ENCODE data around the gene WDR4. TPM values are rescaled to one million over a fixed set of nuclear protein-coding genes. Genes with fewer than 3 reads are reported as not detected.
"Not testable (repeated sequence)": the region's sequence is repeated elsewhere in the genome, so short reads cannot be mapped to it uniquely, and the experiment has no call there.

The WDR4 gene
- total RNA-seq, 1 experiment from 2014 or later: 42.6 TPM

DNA sequence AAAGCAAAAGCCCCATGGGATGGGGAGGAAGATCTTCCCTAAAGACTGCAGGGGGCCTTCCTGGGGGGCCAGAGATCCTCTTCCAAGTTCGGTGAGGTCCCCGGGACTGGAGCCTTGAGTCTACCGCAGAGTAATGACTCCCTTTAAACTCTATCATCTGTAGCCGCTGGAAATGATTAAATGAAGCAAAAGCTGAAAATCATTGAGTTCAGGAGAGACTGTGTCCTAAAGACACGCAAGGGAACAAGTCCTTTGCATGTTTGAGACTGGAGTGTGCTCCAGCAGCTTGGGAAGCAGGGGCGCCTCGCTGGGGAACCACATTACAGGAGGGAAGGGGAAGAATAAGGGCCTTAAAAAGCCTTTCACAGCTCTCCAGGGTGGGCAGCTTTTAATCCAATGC is 70.2 kb downstream of the WDR4 start (continued):
- TF ChIP-seq E2F4 (CRISPR knock-in tag; IDR thresholded peaks at IDR 0.05; ENCODE audit: borderline replicate concordance, low read depth): no peak

- ChIA-PET POLR2A (no interaction called here), CTCF (interaction anchor here (1.2 kb wide), 2 partner anchors 9 to 12 kb away, joined by 3 read pairs; no protein-coding TSS in a partner anchor)
- ATAC-seq: peak; percentile 11; the same call in 1 of the 2 replicates
- Mint-ChIP-seq H3K27me3 (ENCODE audit: low read depth) (peaks cover 9% of the 10 kb centered on the region; the same call in 1 of the 2 replicates), H3K9me3 (peaks cover 6% of the 10 kb centered on the region), H3K36me3 (peaks cover 6% of the 10 kb centered on the region), H3K27ac (no peak overlapping the region), H3K4me1 (peaks cover 14% of the 10 kb centered on the region), H3K4me3 (no peak overlapping the region)
- TF ChIP-seq NR3C1 (CRISPR knock-in tag; conservative IDR thresholded peaks at IDR 0.05; ENCODE audit: low read depth): no peak
- TF ChIP-seq USF2 (CRISPR knock-in tag; IDR thresholded peaks at IDR 0.05): no peak
- TF ChIP-seq CBFB (CRISPR knock-in tag; IDR thresholded peaks at IDR 0.05; ENCODE audit: low read depth): no peak
- no peak for TF ChIP-seq ATF3 (CRISPR knock-in tag; conservative IDR thresholded peaks at IDR 0.05)
- TF ChIP-seq HMGXB4 (CRISPR knock-in tag; IDR thresholded peaks at IDR 0.05): no peak
- no peak for TF ChIP-seq ELF4 (CRISPR knock-in tag; IDR thresholded peaks at IDR 0.05; ENCODE audit: low read depth)
- TF ChIP-seq CREB1 (CRISPR knock-in tag; IDR thresholded peaks at IDR 0.05): no peak
- TF ChIP-seq CTCF (IDR thresholded peaks at IDR 0.05): no peak
- TF ChIP-seq, protein P1, sequence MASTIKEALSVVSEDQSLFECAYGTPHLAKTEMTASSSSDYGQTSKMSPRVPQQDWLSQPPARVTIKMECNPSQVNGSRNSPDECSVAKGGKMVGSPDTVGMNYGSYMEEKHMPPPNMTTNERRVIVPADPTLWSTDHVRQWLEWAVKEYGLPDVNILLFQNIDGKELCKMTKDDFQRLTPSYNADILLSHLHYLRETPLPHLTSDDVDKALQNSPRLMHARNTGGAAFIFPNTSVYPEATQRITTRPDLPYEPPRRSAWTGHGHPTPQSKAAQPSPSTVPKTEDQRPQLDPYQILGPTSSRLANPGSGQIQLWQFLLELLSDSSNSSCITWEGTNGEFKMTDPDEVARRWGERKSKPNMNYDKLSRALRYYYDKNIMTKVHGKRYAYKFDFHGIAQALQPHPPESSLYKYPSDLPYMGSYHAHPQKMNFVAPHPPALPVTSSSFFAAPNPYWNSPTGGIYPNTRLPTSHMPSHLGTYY (CRISPR knock-in tag; IDR thresholded peaks at IDR 0.05): no peak
- no peak for DNase-seq (ENCODE audit: low spot score)
Observed at GRCh38 chr21:42807938-42808613, 71.3 kb downstream of the WDR4 start.

- not testable (repeated sequence) for H3K36me3 Mint-ChIP-seq; H3K4me1 Mint-ChIP-seq; ATAC-seq; H3K4me3 Mint-ChIP-seq; H3K9me3 Mint-ChIP-seq; DNase-seq (ENCODE audit: low spot score); H3K27me3 Mint-ChIP-seq (ENCODE audit: low read depth)
- CTCF ChIA-PET: interaction anchor here (1.2 to 1.5 kb wide), 3 partner anchors 10 to 214 kb away, joined by 3 to 7 read pairs (median 3); no protein-coding TSS in a partner anchor
- POLR2A ChIA-PET: interaction anchor here (0.9 kb wide), 1 partner anchor 8 kb away, joined by 4 read pairs; no protein-coding TSS in a partner anchor
- peak overlapping the region; percentile 89; the same call in 1 of the 2 replicates for H3K27ac Mint-ChIP-seq
Observed at GRCh38 chr21:42807293-42807895, 71.9 kb downstream of the WDR4 start.
